ENCODE measurements around the gene ANXA1. TPM values are rescaled to one million over a fixed set of nuclear protein-coding genes. Genes with fewer than 3 reads are reported as not detected.

ANXA1 gene
- total RNA-seq, 1 donor from 2014 or later = 189 TPM

DNA sequence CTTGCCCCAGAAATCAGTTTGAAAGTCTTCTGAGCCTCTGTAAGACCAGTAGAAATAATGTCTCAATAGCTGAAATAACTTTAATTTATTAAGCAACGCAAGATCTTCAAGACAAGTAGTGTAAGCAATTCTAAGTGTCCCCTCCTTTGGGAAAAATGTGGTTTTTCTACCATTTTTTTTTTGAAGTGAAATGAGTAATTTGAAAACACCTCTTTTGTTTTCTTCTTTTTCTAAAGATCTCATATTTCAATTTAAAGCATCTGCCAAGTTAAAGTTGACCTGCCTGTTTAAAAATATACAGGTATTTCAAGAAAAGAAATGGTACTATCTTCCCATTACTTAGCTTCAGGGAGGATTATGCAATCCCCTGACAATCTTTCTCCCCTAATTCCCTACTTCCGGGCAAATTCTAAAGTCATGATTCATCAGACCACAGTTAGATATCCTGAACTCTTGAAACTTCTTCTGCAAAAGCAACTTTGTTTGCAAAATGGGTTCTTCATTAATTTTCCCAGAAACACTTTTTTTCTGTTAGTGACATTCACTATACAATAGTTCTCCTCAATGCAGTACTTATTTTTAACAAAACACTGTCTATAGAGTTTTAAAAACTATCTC, 7.8 kb upstream of the ANXA1 start:
- Histone ChIP-seq H3K27me3 (ENCODE audit: control insufficient read depth, insufficient read depth, low read length) (no peaks in the 10 kb centered on the region), H3K4me3 (ENCODE audit: low read depth, low read length) (no peak overlapping the region), H3K36me3 (ENCODE audit: control insufficient read depth, insufficient read depth, low read length) (no peaks in the 10 kb centered on the region)
- TF ChIP-seq, protein P1, sequence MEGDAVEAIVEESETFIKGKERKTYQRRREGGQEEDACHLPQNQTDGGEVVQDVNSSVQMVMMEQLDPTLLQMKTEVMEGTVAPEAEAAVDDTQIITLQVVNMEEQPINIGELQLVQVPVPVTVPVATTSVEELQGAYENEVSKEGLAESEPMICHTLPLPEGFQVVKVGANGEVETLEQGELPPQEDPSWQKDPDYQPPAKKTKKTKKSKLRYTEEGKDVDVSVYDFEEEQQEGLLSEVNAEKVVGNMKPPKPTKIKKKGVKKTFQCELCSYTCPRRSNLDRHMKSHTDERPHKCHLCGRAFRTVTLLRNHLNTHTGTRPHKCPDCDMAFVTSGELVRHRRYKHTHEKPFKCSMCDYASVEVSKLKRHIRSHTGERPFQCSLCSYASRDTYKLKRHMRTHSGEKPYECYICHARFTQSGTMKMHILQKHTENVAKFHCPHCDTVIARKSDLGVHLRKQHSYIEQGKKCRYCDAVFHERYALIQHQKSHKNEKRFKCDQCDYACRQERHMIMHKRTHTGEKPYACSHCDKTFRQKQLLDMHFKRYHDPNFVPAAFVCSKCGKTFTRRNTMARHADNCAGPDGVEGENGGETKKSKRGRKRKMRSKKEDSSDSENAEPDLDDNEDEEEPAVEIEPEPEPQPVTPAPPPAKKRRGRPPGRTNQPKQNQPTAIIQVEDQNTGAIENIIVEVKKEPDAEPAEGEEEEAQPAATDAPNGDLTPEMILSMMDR (IDR thresholded peaks at IDR 0.05; ENCODE audit: insufficient read depth, low read length, poor library complexity, severe bottlenecking) = no peak
- DNase-seq (ENCODE audit: low read depth) = peak; percentile 69

DNA sequence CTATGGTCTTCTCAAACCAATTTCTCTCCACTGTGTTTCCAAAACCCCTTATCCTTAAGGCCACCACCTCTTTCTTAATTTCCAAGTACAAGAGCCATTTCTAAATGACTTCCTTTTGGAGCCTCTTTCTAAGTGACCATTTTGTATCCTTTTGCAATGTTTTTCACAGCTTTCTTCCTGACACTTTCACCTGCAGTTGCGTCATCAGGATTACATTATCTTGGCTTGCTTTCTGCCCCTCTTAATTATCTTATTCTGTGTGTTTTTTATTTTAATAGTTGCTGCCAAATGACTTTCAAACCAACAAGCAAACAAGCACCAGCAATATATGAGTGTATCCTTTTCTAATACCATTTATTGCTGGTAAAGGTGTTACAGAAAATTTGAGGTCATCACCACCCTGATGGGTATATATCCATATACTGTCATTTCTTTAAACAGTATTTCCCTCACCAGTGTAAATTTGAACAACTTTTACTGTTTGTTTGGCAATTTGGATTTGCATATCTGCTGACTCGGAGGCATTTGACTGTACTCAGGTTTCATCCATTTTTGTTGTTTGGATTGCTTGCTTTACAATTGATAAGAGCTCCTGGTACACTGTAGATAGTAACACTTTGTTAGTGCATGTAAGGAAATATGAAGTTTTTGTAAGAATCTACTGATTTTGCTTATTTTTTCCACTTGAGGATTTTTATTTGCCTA, 5.4 kb upstream of the ANXA1 start:
- H3K4me3 ChIP-seq (ENCODE audit: low read depth, low read length) = no peak overlapping the region
- H3K27me3 ChIP-seq (ENCODE audit: control insufficient read depth, insufficient read depth, low read length) = no peaks in the 10 kb centered on the region
- no peaks in the 10 kb centered on the region for H3K36me3 ChIP-seq (ENCODE audit: control insufficient read depth, insufficient read depth, low read length)
- TF ChIP-seq, protein P1 (IDR thresholded peaks at IDR 0.05; ENCODE audit: insufficient read depth, low read length, poor library complexity, severe bottlenecking) = no peak
- no peak for DNase-seq (ENCODE audit: low read depth)

DNA sequence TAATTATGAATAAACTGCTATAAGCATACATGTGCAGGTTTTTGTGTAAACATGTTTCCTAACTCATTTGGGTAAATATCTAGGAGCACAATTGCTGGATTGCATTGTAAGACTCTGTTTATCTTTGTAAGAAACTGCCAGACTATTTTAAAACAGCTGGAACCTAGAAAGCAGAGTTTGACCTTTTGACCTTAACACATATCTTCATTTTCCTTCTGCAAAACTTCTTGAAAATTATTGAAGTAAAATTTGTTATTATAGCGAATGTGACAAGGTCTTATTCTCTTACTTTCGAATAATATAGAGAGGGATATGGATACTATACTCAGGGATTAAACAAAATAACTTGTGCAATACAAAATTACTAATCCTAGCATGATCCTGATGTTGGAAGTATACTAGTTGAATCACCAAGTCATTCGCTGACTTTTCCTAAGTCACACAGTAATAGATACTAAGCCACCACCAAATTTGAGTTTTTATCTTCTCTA, 3.2 kb upstream of the ANXA1 start:
- Histone ChIP-seq H3K27me3 (ENCODE audit: control insufficient read depth, insufficient read depth, low read length) (no peaks in the 10 kb centered on the region), H3K36me3 (ENCODE audit: control insufficient read depth, insufficient read depth, low read length) (no peaks in the 10 kb centered on the region), H3K4me3 (ENCODE audit: low read depth, low read length) (no peak overlapping the region)
- TF ChIP-seq, protein P1 (IDR thresholded peaks at IDR 0.05; ENCODE audit: insufficient read depth, low read length, poor library complexity, severe bottlenecking) = no peak
- no peak for DNase-seq (ENCODE audit: low read depth)

DNA sequence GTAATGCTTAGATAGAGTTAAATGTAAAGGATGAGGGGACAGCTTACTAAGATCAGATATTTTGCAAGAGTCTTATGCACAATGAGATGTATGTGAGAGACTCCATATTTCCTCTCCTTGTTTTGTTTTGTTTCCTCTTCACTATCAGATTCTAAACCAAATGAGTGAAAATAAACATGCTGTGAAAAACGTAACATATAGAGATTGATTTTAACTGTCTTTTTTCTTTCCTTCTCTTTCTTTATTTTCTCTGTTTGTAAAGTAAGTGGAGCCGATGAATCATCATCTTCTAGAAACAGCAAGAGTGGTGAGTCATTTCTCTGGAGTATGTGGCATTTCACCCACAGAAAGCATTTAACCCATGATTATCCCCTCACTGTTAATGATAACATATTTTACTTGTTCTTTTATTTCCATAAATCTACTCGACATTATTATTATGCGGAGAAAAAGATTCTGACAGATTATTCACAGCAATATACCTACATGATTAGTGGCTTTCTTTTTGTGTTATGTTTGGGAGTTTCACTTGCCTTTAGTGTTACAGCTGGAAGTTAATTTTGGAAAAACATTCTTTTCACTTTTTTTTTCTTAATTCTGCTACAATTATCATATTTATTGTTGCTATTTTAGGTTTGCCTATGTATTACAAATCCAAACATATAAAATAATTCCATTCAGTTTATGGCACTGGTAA, 2.1 kb upstream of the ANXA1 start:
- TF ChIP-seq, protein P1 (IDR thresholded peaks at IDR 0.05; ENCODE audit: insufficient read depth, low read length, poor library complexity, severe bottlenecking) = no peak
- DNase-seq (ENCODE audit: low read depth) = peak; percentile 86
- H3K27me3 ChIP-seq (ENCODE audit: control insufficient read depth, insufficient read depth, low read length) = no peaks in the 10 kb centered on the region
- H3K4me3 ChIP-seq (ENCODE audit: low read depth, low read length) = no peak overlapping the region
- no peaks in the 10 kb centered on the region for H3K36me3 ChIP-seq (ENCODE audit: control insufficient read depth, insufficient read depth, low read length)

DNA sequence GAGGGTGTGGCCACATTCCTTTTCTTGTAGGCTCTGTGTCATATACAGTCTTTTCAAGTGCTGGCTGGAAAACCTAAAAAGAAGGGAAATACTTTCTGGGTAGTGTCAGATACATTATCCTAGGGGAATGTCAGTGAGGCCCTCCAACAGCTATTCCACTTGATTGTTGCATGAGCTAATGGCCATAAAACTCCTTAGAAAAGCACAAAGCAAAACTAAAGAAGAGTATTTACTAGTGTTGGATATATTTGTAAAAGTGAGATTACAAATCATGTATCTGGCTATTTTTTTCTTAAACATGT, 829 bp downstream of the ANXA1 start:
- H3K27me3 ChIP-seq (ENCODE audit: control insufficient read depth, insufficient read depth, low read length) = no peaks in the 10 kb centered on the region
- H3K4me3 ChIP-seq (ENCODE audit: low read depth, low read length) = peak overlapping the region; percentile 70
- TF ChIP-seq, protein P1 (IDR thresholded peaks at IDR 0.05; ENCODE audit: insufficient read depth, low read length, poor library complexity, severe bottlenecking) = no peak
- H3K36me3 ChIP-seq (ENCODE audit: control insufficient read depth, insufficient read depth, low read length) = no peaks in the 10 kb centered on the region
- DNase-seq (ENCODE audit: low read depth) = no peak
